ENCODE data around the gene L1CAM.

The L1CAM gene

DNA sequence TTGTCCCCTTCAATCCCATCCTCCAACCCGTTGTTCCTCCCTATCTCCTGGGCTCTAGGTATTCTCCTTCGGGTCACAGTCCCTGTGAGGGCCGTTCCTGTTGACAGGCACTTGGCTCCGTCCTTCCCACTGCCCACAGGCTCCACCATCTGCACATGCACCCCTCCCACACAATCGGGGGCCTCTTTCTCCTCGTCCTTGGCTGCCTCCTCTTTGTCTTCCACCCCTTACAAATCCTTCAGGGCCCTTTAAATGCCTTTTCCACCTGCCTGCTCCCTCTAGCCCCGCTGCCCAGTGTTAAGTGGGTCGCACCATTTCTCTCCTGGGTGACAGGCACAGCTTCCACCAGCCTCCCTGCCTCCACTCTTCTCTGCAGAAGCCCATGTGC lies 15.8 kb upstream of the L1CAM start:
- Mint-ChIP-seq H3K27ac (peak overlapping the region; percentile 85), H3K9me3 (no peaks in the 10 kb centered on the region), H3K36me3 (peaks cover 39% of the 10 kb centered on the region), H3K4me3 (peak overlapping the region; percentile 60), H3K4me1 (peaks cover 53% of the 10 kb centered on the region)
- DNase-seq (ENCODE audit: low spot score in 2 of 2) (no peak), ATAC-seq (no peak)

DNA sequence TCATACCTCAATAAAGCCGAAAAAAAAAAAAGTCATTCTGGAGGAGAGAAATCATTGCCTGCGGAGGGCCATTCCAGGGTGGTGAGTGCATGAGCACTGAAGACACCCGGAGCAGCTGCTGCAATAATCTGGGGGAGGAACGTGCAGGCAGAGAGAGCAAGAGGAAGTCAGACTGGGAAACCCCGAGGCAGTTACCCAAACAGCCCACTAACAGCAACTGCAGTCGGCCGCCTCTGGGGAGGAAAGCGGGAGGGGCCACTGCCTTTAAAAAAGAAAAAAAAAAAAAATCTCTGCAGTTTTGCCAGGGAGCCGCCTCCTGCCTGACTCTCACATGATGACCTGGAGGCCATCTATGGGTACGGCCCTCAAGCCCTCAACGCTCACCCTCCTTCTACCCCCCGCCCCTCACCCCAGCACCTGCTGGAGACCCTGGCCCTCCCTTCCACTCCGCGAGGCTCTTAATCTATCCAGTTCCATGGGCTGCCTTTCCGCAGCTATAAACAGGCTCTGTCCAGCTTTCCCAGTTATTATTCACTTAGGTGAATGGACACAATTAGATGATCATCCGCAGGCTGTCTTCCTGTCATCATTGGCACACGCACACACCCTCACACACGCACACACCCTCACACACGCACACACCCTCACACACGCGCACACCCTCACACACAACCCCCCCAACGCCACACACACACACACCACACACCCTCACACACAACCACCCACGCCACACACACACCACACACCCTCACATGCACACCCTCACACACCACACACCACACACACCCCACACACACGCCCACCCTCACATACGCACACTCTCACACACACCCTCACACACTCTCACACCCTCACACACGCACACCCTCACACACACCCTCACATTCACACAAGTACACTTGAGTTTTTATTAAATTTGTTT lies 15.1 kb upstream of the L1CAM start:
- DNase-seq (ENCODE audit: low spot score in 2 of 2), result peak in 1 of 2 donors; percentile 60
- Mint-ChIP-seq H3K4me1 (peaks cover 46% of the 10 kb centered on the region), H3K36me3 (peaks cover 33% of the 10 kb centered on the region), H3K4me3 (peak overlapping the region; percentile 60), H3K27ac (peak overlapping the region; percentile 85), H3K9me3 (no peaks in the 10 kb centered on the region)
- peak; percentile 88 for ATAC-seq

DNA sequence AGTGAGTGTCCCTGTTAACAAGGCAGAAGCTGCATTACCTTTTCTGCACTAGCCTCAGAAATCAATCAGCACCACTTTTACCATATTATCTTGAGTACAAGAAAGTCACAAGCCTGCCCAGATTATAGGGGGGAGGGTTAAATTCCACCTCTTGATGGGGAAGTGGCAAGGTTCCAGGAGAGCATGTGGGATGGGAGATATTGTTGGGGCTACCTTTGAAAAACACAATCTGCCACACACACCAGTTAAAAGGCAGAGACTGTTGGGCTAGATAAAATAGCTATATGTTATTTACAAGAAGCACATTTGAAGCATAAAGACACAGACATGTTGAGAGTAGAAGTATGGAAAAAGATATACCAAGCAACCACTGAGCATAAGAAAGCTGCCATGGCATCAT lies 11.9 kb upstream of the L1CAM start:
- Mint-ChIP-seq H3K4me3 (no peak overlapping the region), H3K4me1 (peaks cover 19% of the 10 kb centered on the region), H3K9me3 (no peaks in the 10 kb centered on the region), H3K36me3 (peaks cover 13% of the 10 kb centered on the region), H3K27ac (no peak overlapping the region)
- ATAC-seq (no peak), DNase-seq (ENCODE audit: low spot score in 2 of 2) (no peak)

DNA sequence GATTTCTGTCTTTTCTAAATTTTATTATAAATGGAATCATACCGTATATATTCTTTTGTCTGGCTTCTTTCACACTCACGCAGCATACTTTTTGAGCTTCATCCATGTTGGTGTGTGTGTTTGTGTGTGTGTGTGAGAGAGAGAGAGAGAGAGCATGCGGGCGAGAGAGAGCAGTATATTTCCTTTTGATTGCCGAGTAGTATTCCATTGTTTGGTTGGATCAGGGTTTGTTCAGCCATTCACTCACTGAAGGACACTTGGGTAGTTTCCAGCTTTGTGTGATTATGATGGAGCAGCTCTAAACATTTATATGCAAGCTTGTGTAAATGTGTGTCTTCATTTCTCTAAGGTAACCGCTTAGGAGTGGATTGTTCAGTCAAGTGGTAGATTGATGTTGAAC lies 3.1 kb upstream of the L1CAM start:
- ATAC-seq, result no peak

DNA sequence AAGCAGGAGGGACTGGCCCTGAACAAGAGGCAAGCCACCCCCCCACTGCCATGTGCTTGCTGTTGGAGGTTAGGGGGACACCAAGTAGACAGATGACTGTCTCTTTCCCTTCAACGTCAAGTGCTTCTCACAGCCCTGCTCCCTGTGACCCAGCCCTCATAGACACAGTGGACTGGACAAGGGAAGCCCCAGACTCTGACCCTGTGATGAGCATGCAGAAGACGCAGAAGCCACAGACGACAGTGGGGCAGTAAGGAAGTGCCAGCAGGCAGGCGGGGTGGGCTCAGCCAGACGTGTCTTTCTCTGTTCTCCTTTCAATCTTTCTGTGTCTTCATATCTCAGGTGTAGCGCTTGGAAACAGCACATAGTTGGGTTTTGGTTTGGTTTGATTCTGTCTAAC lies 2.4 kb upstream of the L1CAM start:
- peak; percentile 56 for ATAC-seq
- H3K27ac Mint-ChIP-seq, result no peak overlapping the region
- H3K4me3 Mint-ChIP-seq, result no peak overlapping the region

More for the DNA sequence above, 3.1 kb upstream of the L1CAM start:
- no peak for DNase-seq (ENCODE audit: low spot score in 2 of 2)
- no peaks in the 10 kb centered on the region for H3K9me3 Mint-ChIP-seq
- H3K27ac Mint-ChIP-seq, result no peak overlapping the region
- H3K4me1 Mint-ChIP-seq, result no peaks in the 10 kb centered on the region
- no peak overlapping the region for H3K4me3 Mint-ChIP-seq
- H3K36me3 Mint-ChIP-seq, result no peaks in the 10 kb centered on the region

DNA sequence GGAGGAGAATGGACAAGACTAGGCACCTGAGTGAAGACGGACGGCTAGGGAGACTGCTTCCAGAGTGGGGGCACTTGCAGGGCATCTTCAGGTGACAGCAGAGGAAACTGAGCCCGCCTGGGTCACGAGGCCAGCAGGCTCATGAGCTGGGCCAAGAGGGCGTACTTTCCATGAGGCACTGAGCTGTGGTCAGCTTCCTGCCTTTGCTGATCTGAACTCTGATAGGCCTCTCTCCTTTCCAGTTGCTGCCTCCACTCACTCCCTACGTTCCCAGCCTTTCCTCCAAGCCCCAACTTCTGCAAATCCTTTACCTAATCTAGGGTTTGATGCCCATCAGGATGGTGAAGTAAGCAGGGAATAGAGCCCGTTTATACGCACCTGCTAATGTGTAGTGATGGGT lies 1.4 kb upstream of the L1CAM start:
- H3K4me3 Mint-ChIP-seq, result no peak overlapping the region
- H3K9me3 Mint-ChIP-seq, result no peaks in the 10 kb centered on the region
- H3K27ac Mint-ChIP-seq, result no peak overlapping the region
- ATAC-seq (no peak), DNase-seq (ENCODE audit: low spot score in 2 of 2) (no peak)
- no peaks in the 10 kb centered on the region for H3K4me1 Mint-ChIP-seq
- H3K36me3 Mint-ChIP-seq, result no peaks in the 10 kb centered on the region

More for the DNA sequence above, 2.4 kb upstream of the L1CAM start:
- Mint-ChIP-seq H3K36me3 (no peaks in the 10 kb centered on the region), H3K9me3 (no peaks in the 10 kb centered on the region), H3K4me1 (no peaks in the 10 kb centered on the region)
- no peak for DNase-seq (ENCODE audit: low spot score in 2 of 2)

DNA sequence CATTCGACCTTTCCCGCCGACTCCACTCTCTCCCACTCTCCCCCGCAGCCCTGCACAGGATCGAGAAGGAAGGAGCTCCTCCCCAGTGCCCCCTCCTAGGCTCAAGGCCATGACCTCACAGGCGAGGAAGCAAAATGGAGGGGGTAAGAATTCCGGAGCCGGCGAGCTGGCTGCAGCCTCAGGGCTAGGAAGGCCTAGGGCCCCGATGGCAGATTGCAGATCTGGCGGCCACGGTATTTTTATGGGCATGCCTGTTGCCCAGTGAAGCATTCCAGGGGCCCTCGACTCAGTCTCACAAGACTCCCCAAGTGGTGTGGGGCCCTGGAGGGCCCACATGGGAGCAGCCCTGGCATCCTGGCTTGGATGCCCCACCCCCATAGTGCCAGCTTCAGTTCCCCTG lies 942 bp upstream of the L1CAM start:
- H3K4me3 Mint-ChIP-seq, result no peak overlapping the region

DNA sequence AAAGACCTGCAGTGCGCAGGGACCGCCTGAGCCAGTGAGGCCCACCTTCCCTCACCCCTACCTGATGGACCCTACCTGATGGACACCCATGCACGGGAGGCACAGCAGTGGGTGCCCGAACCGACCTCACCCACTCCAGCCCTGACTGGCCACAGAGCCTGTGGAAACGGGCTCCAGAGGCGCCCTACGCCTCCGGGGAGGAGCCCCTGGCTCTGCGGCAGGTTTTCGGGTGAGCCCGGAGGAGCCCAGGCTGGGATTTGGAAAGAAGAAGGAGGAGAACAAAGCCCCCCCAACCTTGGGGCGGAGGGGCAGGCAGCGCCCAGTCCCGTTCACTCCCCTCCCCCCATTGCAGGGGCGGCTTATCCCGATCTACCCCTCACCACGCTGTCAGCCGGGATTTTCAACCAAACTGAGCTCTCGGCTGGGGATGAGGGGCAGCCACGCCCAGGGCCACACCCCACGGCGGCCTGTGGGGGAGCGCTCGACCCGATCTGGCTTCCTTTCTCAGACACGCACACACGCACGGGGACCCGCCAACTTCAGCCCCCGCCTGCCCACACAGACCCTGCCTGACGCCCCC lies 675 bp downstream of the L1CAM start:
- ATAC-seq (peak; percentile 64), DNase-seq (ENCODE audit: low spot score in 2 of 2) (no peak)
- Mint-ChIP-seq H3K27ac (no peak overlapping the region), H3K4me3 (peak overlapping the region; percentile 46), H3K36me3 (no peaks in the 10 kb centered on the region), H3K9me3 (no peaks in the 10 kb centered on the region), H3K4me1 (no peaks in the 10 kb centered on the region)

More for the DNA sequence above, 942 bp upstream of the L1CAM start:
- H3K36me3 Mint-ChIP-seq, result no peaks in the 10 kb centered on the region
- ATAC-seq, result no peak
- H3K4me1 Mint-ChIP-seq, result no peaks in the 10 kb centered on the region
- no peak overlapping the region for H3K27ac Mint-ChIP-seq
- no peaks in the 10 kb centered on the region for H3K9me3 Mint-ChIP-seq
- DNase-seq (ENCODE audit: low spot score in 2 of 2), result no peak

DNA sequence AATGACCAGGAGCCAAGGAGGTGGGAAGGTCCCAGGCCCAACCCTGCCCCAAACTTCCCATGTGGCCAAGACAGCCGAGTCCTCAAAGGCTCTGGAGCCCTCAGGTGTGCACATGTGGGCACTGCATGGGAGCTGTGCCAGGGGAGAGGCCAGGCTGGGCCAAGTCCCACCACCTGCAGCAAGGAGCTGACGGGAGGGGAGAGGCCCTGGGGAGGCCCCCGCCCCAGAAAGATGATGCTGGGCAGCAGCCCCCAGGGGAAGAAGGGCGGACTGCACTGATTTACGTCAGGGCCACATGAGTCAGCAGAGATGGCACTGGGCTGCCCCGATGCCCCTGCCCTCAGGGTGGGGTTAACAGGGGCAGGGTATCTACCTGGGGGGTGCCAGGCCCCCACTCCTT lies 1.4 kb downstream of the L1CAM start:
- ATAC-seq (no peak), DNase-seq (ENCODE audit: low spot score in 2 of 2) (no peak)
- Mint-ChIP-seq H3K4me1 (no peaks in the 10 kb centered on the region), H3K4me3 (peak overlapping the region; percentile 46), H3K36me3 (no peaks in the 10 kb centered on the region), H3K9me3 (no peaks in the 10 kb centered on the region), H3K27ac (no peak overlapping the region)

DNA sequence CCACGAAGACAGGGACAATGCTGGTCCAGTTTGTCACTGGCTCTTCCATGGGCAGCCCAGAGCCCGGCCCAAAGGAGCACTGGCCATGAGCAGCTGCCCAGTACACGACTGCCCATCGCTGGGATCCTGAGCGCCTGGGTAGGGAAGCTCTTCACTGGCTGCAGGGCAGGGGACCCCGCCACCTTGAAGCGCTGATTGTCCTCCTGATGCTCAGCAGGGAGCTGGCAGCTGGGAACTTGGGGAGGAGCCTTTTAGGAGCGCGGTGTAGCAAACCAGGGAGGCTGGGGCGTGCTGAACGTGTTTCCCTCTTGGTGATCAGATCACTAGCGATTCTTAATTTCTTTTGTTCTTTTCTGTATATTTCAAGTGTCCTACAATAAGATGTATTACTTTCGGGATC lies 1.8 kb downstream of the L1CAM start:
- Mint-ChIP-seq H3K4me3 (peak overlapping the region; percentile 46), H3K27ac (no peak overlapping the region)

DNA sequence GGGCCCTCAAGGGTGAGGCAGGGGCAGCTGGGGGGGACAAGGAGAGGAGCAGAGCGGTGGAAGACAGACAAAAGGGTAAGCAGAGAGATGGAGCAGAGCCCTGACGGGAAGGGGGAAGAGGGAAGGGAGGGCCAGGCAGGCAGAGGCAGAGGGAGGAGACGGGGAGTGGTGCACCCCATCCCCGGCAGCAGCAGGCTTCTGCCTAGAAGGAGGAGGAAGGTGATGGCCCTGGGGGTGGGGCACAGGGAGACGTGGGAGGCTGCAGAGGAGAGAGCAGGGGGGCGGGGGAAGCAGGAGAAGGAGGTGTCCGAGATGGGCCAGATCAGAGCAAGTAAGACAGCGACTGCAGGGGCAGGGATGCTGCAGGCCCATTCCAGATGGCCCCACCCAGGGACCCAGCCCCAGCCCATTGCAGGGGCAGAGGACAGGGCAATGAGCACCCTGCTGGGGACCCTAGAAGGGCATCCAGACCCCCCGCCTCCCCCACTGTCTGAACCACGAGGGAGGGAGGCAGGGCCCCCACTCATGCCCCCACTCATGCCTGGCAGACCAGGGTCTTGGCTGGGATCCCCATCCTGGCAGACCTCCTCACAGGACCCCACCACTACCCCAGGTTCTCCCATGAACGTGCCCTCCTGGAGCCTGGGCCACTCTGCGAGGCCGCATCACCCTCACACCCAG lies 2.7 kb downstream of the L1CAM start:
- no peaks in the 10 kb centered on the region for H3K36me3 Mint-ChIP-seq

More for the DNA sequence above, 1.8 kb downstream of the L1CAM start:
- Mint-ChIP-seq H3K4me1 (peaks cover 4% of the 10 kb centered on the region), H3K36me3 (no peaks in the 10 kb centered on the region), H3K9me3 (no peaks in the 10 kb centered on the region)
- ATAC-seq (no peak), DNase-seq (ENCODE audit: low spot score in 2 of 2) (no peak)

DNA sequence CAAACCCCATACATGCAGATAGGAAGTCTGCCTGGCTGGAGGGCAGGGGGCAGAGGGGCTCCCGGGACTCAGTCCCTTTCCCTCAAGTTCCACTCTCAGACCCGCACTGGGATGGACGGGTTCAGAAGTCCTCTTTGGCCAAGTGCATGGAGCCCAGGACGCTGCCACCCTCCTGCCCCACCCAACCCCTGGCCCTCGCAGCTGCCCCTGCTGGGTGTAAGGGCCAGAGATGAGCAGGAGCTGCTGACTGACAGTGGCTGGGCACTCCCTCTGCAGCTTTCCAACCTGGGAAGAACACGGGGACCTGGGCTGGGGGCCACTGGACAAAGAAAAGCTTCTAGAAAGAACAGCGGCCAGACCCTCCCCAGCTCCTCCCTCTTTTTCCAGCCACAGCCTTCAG lies 3.4 kb downstream of the L1CAM start:
- H3K4me3 Mint-ChIP-seq, result no peak overlapping the region
- H3K9me3 Mint-ChIP-seq, result no peaks in the 10 kb centered on the region
- H3K36me3 Mint-ChIP-seq, result no peaks in the 10 kb centered on the region
- DNase-seq (ENCODE audit: low spot score in 2 of 2) (no peak), ATAC-seq (no peak)
- no peak overlapping the region for H3K27ac Mint-ChIP-seq
- H3K4me1 Mint-ChIP-seq, result peaks cover 8% of the 10 kb centered on the region

More for the DNA sequence above, 2.7 kb downstream of the L1CAM start:
- Mint-ChIP-seq H3K27ac (no peak overlapping the region), H3K4me3 (no peak overlapping the region), H3K4me1 (peaks cover 8% of the 10 kb centered on the region), H3K9me3 (no peaks in the 10 kb centered on the region)
- no peak for DNase-seq (ENCODE audit: low spot score in 2 of 2)
- no peak for ATAC-seq

DNA sequence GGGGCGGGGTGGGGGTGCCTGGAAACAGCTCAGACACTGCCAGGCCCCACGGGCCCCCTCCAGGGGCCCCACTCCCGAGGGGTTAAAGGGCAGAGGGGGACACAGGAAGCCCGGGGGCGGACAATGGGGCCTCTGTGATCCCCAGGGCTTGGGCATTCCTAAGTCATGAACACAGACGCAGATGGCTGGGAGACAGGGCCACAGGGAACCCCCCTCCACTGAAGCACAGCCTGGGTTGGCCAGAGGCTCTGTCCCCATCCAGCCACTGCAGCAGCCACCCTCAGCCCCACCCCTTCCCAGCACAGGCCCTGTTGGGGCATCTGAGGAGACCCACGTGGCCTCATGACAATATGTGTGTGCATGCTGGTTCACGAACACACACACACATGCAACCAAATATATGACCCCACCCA lies 3.9 kb downstream of the L1CAM start:
- peaks cover 8% of the 10 kb centered on the region for H3K4me1 Mint-ChIP-seq
- no peaks in the 10 kb centered on the region for H3K36me3 Mint-ChIP-seq
- H3K4me3 Mint-ChIP-seq, result no peak overlapping the region
- no peak for ATAC-seq
- DNase-seq (ENCODE audit: low spot score in 2 of 2), result no peak
- no peak overlapping the region for H3K27ac Mint-ChIP-seq
- H3K9me3 Mint-ChIP-seq, result no peaks in the 10 kb centered on the region

DNA sequence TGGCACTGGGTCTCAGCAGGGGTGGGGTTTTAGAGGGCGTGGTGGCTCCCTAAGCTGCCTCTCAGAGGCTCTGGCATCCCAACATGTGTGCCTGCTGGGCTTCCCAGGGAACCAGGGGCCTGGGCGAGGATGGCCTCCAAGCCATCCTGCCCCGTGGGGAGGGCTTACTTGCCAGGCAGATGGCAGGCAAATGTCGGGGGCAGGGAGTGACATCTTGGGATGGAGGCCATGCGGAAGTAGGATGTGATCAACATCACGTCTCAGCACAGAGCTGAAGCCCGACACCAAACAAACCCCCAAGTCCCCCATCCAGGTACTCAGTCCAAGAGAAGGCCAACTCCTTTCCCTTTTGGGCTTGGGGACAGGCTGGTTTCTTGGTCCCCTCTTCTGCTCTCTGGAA lies 4.7 kb downstream of the L1CAM start:
- ATAC-seq, result no peak
- no peak overlapping the region for H3K27ac Mint-ChIP-seq

DNA sequence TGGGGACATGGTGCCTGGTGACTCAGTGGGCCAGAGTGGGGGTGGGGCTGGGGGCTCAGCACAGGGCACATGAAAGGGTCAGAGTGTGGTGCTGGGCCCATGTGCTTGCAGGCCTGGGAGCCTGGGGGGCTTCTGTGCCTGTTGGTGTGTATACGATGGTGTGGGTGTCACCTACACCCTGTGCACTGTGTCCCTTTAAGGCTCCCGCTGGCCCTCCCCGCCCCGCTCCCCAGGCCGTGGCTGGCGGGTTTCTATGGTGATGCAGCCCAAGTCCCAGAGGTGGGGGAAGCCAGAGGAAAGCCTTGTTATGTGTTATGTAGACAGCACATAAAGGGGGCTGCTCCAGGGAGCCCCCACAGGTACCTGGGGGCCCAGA lies 5.5 kb downstream of the L1CAM start:
- ATAC-seq (no peak), DNase-seq (ENCODE audit: low spot score in 2 of 2) (no peak)
- peaks cover 8% of the 10 kb centered on the region for H3K4me1 Mint-ChIP-seq

More for the DNA sequence above, 4.7 kb downstream of the L1CAM start:
- Mint-ChIP-seq H3K9me3 (no peaks in the 10 kb centered on the region), H3K4me3 (no peak overlapping the region), H3K4me1 (peaks cover 8% of the 10 kb centered on the region), H3K36me3 (no peaks in the 10 kb centered on the region)
- no peak for DNase-seq (ENCODE audit: low spot score in 2 of 2)

More for the DNA sequence above, 5.5 kb downstream of the L1CAM start:
- Mint-ChIP-seq H3K4me3 (no peak overlapping the region), H3K9me3 (no peaks in the 10 kb centered on the region), H3K27ac (no peak overlapping the region), H3K36me3 (peaks cover 2% of the 10 kb centered on the region)
